ENCODE data around the gene PRDM2. TPM values are rescaled to one million over a fixed set of nuclear protein-coding genes. Genes with fewer than 3 reads are reported as not detected.

Gene PRDM2
- total and polyA plus RNA-seq, 2 donors from 2014 or later = 8.2 to 42.6 TPM

GRCh38 chr1:13830616-13831280, 130.8 kb downstream of the PRDM2 start:
- intact Hi-C loops (cut with DNase I) = no loop called here
- DNase-seq (peak in 2 of 5 donors; percentile 40 to 76), FAIRE-seq (no peak)
- no peaks in the 10 kb centered on the region for H3K36me3 ChIP-seq (ENCODE audit: control insufficient read depth in 2 of 3, insufficient read depth in 3 of 3, low read length in 3 of 3)
- no peaks in the 10 kb centered on the region for H3K27me3 ChIP-seq (ENCODE audit: control insufficient read depth, insufficient read depth, low read length)
- no peak for TF ChIP-seq CTCF (IDR thresholded peaks at IDR 0.05; ENCODE audit: borderline replicate concordance, extremely low read depth, insufficient read depth)
- no peak overlapping the region for H3K27ac ChIP-seq (ENCODE audit: low read depth in 2 of 2, low read length in 2 of 2)
- no peak overlapping the region for H3K9ac ChIP-seq (ENCODE audit: low read length in 3 of 3)
- H3K9me3 ChIP-seq (ENCODE audit: control insufficient read depth in 2 of 3, insufficient read depth in 1 of 3, low read length in 3 of 3) = no peaks in the 10 kb centered on the region
- no peaks in the 10 kb centered on the region for H3K4me1 ChIP-seq (ENCODE audit: control insufficient read depth in 2 of 3, insufficient read depth in 2 of 3, low read depth in 1 of 3, low read length in 3 of 3)
- no peak overlapping the region for H3K4me3 ChIP-seq (ENCODE audit: low read length in 3 of 3)

- Histone ChIP-seq H3K9ac (ENCODE audit: low read length in 3 of 3) (no peak overlapping the region), H3K4me1 (ENCODE audit: control insufficient read depth in 2 of 3, insufficient read depth in 2 of 3, low read depth in 1 of 3, low read length in 3 of 3) (no peaks in the 10 kb centered on the region), H3K9me3 (ENCODE audit: control insufficient read depth in 2 of 3, insufficient read depth in 1 of 3, low read length in 3 of 3) (no peaks in the 10 kb centered on the region), H3K27ac (ENCODE audit: low read depth in 2 of 2, low read length in 2 of 2) (no peak overlapping the region), H3K36me3 (ENCODE audit: control insufficient read depth in 2 of 3, insufficient read depth in 3 of 3, low read length in 3 of 3) (no peaks in the 10 kb centered on the region), H3K27me3 (ENCODE audit: control insufficient read depth, insufficient read depth, low read length) (no peaks in the 10 kb centered on the region), H3K4me3 (ENCODE audit: low read length in 3 of 3) (no peak overlapping the region)
- FAIRE-seq = no peak
- intact Hi-C loops (cut with DNase I) = no loop called here
- DNase-seq = no peak
- TF ChIP-seq CTCF (IDR thresholded peaks at IDR 0.05; ENCODE audit: borderline replicate concordance, extremely low read depth, insufficient read depth) = no peak
Observed at GRCh38 chr1:13832100-13832499, 132.1 kb downstream of the PRDM2 start.

GRCh38 chr1:13832536-13832935, 132.5 kb downstream of the PRDM2 start:
- intact Hi-C loops (cut with DNase I) = no loop called here
- Histone ChIP-seq H3K36me3 (ENCODE audit: control insufficient read depth in 2 of 3, insufficient read depth in 3 of 3, low read length in 3 of 3) (no peaks in the 10 kb centered on the region), H3K9me3 (ENCODE audit: control insufficient read depth in 2 of 3, insufficient read depth in 1 of 3, low read length in 3 of 3) (no peaks in the 10 kb centered on the region), H3K27me3 (ENCODE audit: control insufficient read depth, insufficient read depth, low read length) (no peaks in the 10 kb centered on the region), H3K9ac (ENCODE audit: low read length in 3 of 3) (no peak overlapping the region), H3K4me3 (ENCODE audit: low read length in 3 of 3) (no peak overlapping the region), H3K4me1 (ENCODE audit: control insufficient read depth in 2 of 3, insufficient read depth in 2 of 3, low read depth in 1 of 3, low read length in 3 of 3) (no peaks in the 10 kb centered on the region), H3K27ac (ENCODE audit: low read depth in 2 of 2, low read length in 2 of 2) (no peak overlapping the region)
- DNase-seq (no peak), FAIRE-seq (no peak)
- no peak for TF ChIP-seq CTCF (IDR thresholded peaks at IDR 0.05; ENCODE audit: borderline replicate concordance, extremely low read depth, insufficient read depth)

- Histone ChIP-seq H3K27ac (ENCODE audit: low read depth in 2 of 2, low read length in 2 of 2) (no peak overlapping the region), H3K9me3 (ENCODE audit: control insufficient read depth in 2 of 3, insufficient read depth in 1 of 3, low read length in 3 of 3) (no peaks in the 10 kb centered on the region), H3K36me3 (ENCODE audit: control insufficient read depth in 2 of 3, insufficient read depth in 3 of 3, low read length in 3 of 3) (no peaks in the 10 kb centered on the region), H3K9ac (ENCODE audit: low read length in 3 of 3) (no peak overlapping the region), H3K4me1 (ENCODE audit: control insufficient read depth in 2 of 3, insufficient read depth in 2 of 3, low read depth in 1 of 3, low read length in 3 of 3) (no peaks in the 10 kb centered on the region), H3K4me3 (ENCODE audit: low read length in 3 of 3) (no peak overlapping the region), H3K27me3 (ENCODE audit: control insufficient read depth, insufficient read depth, low read length) (no peaks in the 10 kb centered on the region)
- intact Hi-C loops (cut with DNase I) = no loop called here
- DNase-seq (no peak), FAIRE-seq (no peak)
- TF ChIP-seq CTCF (IDR thresholded peaks at IDR 0.05; ENCODE audit: borderline replicate concordance, extremely low read depth, insufficient read depth) = no peak
Observed at GRCh38 chr1:13836136-13836535, 136.1 kb downstream of the PRDM2 start.
